BE2C (cell line): Measurements from ENCODE around the gene TM4SF4.

Experiments used
- DNase-seq: peaks from one replicate; pipeline ENCODE4 v3.0.0-alpha.2; 2020
- H3K27me3 ChIP-seq: fragments of 250-450 bp; sonication (Bioruptor Pico); 2 replicates; pipeline ENCODE4 v1.5.1; 2020; ENCODE audit warnings: mild to moderate bottlenecking
- H3K36me3 ChIP-seq: fragments of 250-450 bp; sonication (Bioruptor Pico); 2 replicates; pipeline ENCODE4 v1.5.1; 2020; ENCODE audit warnings: mild to moderate bottlenecking
- H3K4me1 ChIP-seq: fragments of 250-450 bp; sonication (Bioruptor Pico); 2 replicates; pipeline ENCODE4 v1.5.1; 2020
- H3K4me3 ChIP-seq: 2 replicates; pipeline ENCODE4 v1.5.1; 2011; ENCODE audit warnings: low read depth, low read length
- H3K9me3 ChIP-seq: fragments of 250-450 bp; sonication (Bioruptor Pico); 2 replicates; pipeline ENCODE4 v1.5.1; 2020
- CTCF ChIP-seq: IDR thresholded peaks from 2 replicates; pipeline ENCODE4 v1.5.1; 2012; ENCODE audit warnings: mild to moderate bottlenecking, low read depth, low read length

TM4SF4 gene

DNA sequence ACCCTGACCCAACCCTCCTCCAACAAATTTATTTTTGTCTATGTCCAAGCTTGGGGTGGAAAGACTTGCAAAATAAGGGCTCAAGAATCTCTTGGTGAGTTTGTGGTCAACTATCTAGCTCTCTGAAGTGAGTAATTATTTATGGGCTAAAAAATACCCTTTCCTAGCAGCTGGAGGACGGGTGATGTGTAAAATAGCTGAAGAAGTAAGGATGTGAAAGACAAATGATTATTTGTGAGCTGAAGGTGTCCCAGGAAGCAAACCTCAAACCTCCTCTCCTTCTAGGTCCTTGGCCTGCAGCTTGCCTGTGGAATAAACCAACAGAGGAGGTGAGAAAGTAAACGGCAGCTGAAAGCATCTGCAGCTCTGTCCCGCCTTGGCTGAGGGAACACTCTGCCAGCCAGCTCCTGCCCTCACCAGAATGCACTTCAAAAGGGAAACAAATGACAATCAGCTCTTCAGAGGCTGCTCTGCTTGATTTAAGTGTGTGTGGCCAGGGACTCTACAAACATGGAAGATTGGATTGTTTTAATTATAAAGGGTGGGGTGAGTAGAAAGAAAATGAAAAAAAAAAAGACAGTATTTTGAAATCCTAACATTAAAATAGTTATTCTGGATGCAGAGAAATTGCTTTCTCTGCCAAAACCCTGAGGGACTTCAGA lies 60.3 kb downstream of the TM4SF4 start:
- DNase-seq = no peak
- Histone ChIP-seq H3K4me1 (peaks cover 3% of the 10 kb centered on the region; the same call in 1 of the 2 replicates), H3K36me3 (no peaks in the 10 kb centered on the region), H3K27me3 (no peaks in the 10 kb centered on the region), H3K9me3 (no peaks in the 10 kb centered on the region), H3K4me3 (no peak overlapping the region)
- no peak for TF ChIP-seq CTCF

DNA sequence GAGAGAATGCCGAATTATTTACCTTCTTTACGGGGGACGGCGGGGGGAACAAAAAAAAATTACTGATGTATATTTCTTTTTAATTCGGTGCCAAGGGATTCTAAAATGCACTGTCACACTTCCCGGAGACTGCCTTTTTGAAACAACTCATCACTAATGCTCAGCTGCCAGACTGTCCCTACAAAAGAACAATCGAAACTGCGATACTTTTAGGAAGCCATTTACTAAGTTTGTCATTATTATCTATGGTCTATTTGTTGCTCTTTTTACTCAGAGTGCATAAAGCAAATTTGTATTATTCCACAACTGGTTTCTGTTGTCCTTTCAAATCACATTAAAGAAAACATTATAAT lies 60.8 kb downstream of the TM4SF4 start:
- no peak for TF ChIP-seq CTCF

GRCh38 chr3:149536429-149536828 lies 61.9 kb downstream of the TM4SF4 start:
- H3K27me3 ChIP-seq = no peaks in the 10 kb centered on the region
- TF ChIP-seq CTCF = no peak
- H3K4me3 ChIP-seq = no peak overlapping the region
- H3K4me1 ChIP-seq = peaks cover 3% of the 10 kb centered on the region; the same call in 1 of the 2 replicates
- H3K36me3 ChIP-seq = no peaks in the 10 kb centered on the region
- no peaks in the 10 kb centered on the region for H3K9me3 ChIP-seq
- peak; percentile 62 for DNase-seq

More for the DNA sequence above, 60.8 kb downstream of the TM4SF4 start:
- Histone ChIP-seq H3K4me3 (no peak overlapping the region), H3K4me1 (peaks cover 3% of the 10 kb centered on the region; the same call in 1 of the 2 replicates), H3K9me3 (no peaks in the 10 kb centered on the region), H3K36me3 (no peaks in the 10 kb centered on the region), H3K27me3 (no peaks in the 10 kb centered on the region)
- DNase-seq = no peak

DNA sequence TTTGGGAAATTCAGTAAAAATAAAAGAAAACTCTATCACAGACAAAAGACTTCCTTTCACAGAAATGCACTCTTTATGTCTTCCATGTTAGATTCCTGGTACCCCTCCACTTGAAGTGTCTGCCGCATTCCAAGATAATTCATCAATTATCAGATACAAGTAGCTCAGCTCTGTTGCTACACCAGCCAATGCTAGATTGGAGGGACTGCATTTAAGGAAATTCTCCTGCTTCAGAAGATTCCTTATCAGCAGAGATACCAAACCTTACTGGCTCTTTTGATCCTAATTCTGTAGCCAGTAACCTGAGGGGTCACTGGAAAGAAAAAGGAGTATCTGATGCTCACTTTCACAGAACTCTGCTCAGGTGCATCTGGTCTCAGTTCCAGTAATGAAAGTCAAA lies 63.9 kb downstream of the TM4SF4 start:
- Histone ChIP-seq H3K27me3 (no peaks in the 10 kb centered on the region), H3K4me3 (no peak overlapping the region), H3K36me3 (no peaks in the 10 kb centered on the region), H3K9me3 (no peaks in the 10 kb centered on the region), H3K4me1 (peaks cover 8% of the 10 kb centered on the region)
- TF ChIP-seq CTCF = no peak
- DNase-seq = no peak

- H3K4me1 ChIP-seq = peaks cover 8% of the 10 kb centered on the region
- H3K36me3 ChIP-seq = no peaks in the 10 kb centered on the region
- H3K4me3 ChIP-seq = no peak overlapping the region
- H3K27me3 ChIP-seq = no peaks in the 10 kb centered on the region
- no peaks in the 10 kb centered on the region for H3K9me3 ChIP-seq
- DNase-seq = no peak
- no peak for TF ChIP-seq CTCF
Observed at GRCh38 chr3:149541091-149541491, 66.6 kb downstream of the TM4SF4 start.

DNA sequence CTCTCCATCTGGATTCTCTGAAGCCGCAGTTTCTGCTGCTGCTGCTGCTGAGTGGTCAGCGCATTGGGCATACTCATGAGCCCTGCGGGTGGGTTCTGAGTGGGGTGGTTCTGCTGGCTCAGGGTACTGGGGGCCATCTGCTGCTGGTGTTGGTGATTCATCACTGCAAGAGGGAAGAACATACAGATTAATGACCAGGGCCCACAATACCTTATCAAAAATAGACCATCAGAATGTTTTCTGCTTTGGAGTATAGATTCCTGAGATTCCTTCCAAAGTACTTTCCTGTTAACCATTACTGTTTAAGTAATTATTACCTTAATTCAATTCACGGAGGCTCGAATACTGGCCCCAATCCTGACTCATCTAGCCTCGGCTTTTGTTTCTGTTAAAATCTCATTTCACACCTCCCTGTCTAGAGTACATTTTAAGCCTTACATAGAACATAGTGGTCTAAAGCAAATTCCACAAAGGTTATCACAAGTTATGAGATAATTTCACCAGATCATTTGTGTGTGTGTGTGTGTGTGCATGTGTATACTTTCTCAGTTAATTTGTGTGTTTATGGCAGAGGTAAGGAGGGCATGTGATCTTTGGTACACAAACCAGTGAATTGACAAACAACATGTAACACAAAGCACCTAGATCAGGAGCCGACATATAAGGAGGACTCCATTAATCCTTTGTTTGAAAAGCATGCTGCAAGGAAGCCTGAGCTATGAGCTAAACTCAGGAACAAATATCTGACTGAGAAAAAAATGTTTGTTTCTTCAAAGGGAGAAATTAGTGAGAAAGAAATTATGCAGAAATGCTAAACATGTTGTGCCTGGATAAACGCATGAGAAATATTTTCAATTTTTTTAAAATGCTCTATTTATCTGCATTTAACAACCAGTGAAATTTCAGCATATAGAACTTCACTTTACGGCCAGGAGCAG lies 68.1 kb downstream of the TM4SF4 start:
- no peaks in the 10 kb centered on the region for H3K36me3 ChIP-seq
- peak; percentile 16 for DNase-seq
- peaks cover 8% of the 10 kb centered on the region for H3K4me1 ChIP-seq
- TF ChIP-seq CTCF = no peak
- no peaks in the 10 kb centered on the region for H3K27me3 ChIP-seq
- no peak overlapping the region for H3K4me3 ChIP-seq
- H3K9me3 ChIP-seq = no peaks in the 10 kb centered on the region
